ENCODE measurements around the gene CASP14. TPM values are rescaled to one million over a fixed set of nuclear protein-coding genes. Genes with fewer than 3 reads are reported as not detected.

The CASP14 gene
- total RNA-seq, 2 donors from 2014 or later: 0.54 TPM; not detected in 1

DNA sequence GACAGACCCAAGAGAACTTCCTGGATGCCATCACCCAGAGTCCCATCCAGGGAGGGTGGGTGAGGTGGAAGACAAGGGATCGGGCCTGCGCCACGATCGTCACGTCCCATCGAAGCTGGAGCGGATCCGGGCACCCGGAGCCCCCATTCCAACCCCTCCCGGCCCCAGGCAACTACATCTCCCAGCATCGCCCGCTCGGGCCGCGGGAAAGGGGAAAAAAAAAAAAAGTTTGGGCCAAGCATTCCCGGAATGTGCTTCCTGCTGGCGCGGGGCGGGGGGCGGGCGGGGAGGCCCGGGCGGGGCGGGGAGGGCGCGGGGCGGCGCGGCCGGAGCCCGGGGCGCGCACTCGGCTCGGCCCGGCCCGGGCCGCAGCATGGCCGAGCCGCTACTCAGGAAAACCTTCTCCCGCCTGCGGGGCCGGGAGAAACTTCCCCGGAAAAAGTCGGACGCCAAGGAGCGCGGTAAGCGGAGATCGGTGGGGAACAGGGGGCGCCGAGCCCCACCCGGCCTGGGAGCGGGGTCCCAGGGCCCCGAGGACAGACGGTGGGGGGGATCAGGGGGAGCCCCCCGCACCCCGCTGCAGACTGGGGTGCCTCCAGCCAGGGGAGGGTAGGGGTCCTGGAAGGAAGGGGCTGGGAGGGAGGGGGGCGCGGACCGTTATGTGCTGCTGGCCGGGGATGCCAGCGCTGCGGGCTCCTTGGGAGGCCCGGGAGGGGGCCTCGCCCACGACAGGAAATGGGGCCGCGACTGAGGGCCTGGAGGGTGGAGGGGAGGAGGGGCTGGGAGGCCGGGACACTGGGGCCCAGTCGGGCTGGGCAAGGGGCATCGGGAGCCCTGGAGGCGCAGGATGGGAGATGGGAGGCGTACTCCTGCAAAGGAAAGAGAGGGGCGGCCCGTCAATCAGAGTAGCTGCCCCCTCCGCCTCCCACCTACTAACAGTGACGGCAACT is 58.1 kb downstream of the CASP14 start, which contains the start of gene SYDE1:
Gene SYDE1, plus strand, starts transcription at position 341 of the 950 bp plus-strand sequence. Its CDS starts 33 bp downstream, at position 374.
- no peak for TF ChIP-seq CTCF (IDR thresholded peaks at IDR 0.05)
- Histone ChIP-seq H3K4me1 (ENCODE audit: control insufficient read depth in 1 of 2, low read depth in 2 of 2) (peaks cover 0 to 14% of the 10 kb centered on the region in 2 donors), H3K36me3 (peaks cover 27% of the 10 kb centered on the region), H3K9me3 (peaks cover 6% of the 10 kb centered on the region), H3K4me3 (peak within 1 kb of the TSS; percentile 96), H3K27ac (peak within 1 kb of the TSS; percentile 90 to 94), H3K27me3 (replicated peaks; ENCODE audit: insufficient read depth) (no peaks in the 10 kb centered on the region)
- ATAC-seq (ENCODE audit: insufficient number of reproducible peaks, low FRiP score, low read depth) (peak; percentile 31), DNase-seq (ENCODE audit: low spot score) (no peak)

Other genes with a start within 250 kb of the CASP14 start
- gene OR7A5, start 214.3 kb upstream of the CASP14 start, total RNA-seq: not detected
- gene OR7C1, start 214.3 kb upstream of the CASP14 start, total RNA-seq: not detected
- not detected for gene OR7A10, start 200.6 kb upstream of the CASP14 start, total RNA-seq
- gene OR7A17, start 163.3 kb upstream of the CASP14 start, total RNA-seq: not detected
- not detected for gene OR7C2, start 108.0 kb upstream of the CASP14 start, total RNA-seq
- not detected for gene SLC1A6, start 69.6 kb upstream of the CASP14 start, total RNA-seq
- gene OR1I1, start 32.7 kb downstream of the CASP14 start, total RNA-seq: not detected
- gene SYDE1, start 57.9 kb downstream of the CASP14 start, total RNA-seq: 10 to 100 TPM; 46.6 to 83.3 TPM
- gene NOTCH3, start 151.5 kb downstream of the CASP14 start, total RNA-seq: 100 to 1,000 TPM; 289 to 448 TPM
- 1 to 10 TPM in 1 of 2 donors, not detected in 1; 1.2 TPM for gene EPHX3, start 183.0 kb downstream of the CASP14 start, total RNA-seq